Epithelial cell of esophagus (primary cell): Measurements from ENCODE around the gene SLCO2B1.
A peak's percentile ranks its signal among the peaks of the same experiment; 100 is the strongest.

Experiments used
- DNase-seq: peaks from one replicate; pipeline ENCODE4 v3.0.0; 2010; ENCODE audit warnings: low read depth
- H3K4me3 ChIP-seq: 2 replicates; pipeline ENCODE4 v1.5.1; 2011; ENCODE audit warnings: mild to moderate bottlenecking, low read length, control low read depth
- CTCF ChIP-seq: IDR thresholded peaks from 2 replicates; pipeline ENCODE4 v1.5.1; 2011; ENCODE audit warnings: low read depth, mild to moderate bottlenecking, low read length, control low read depth, inconsistent platforms; ENCODE audit not compliant: insufficient read depth; ENCODE audit errors: missing control alignments

SLCO2B1 gene

GRCh38 chr11:75149766-75150465 lies 991 bp upstream of the SLCO2B1 start:
- no peak for TF ChIP-seq CTCF
- no peak for DNase-seq
- no peak overlapping the region for H3K4me3 ChIP-seq

GRCh38 chr11:75151346-75152047 lies 590 bp downstream of the SLCO2B1 start:
- no peak overlapping the region for H3K4me3 ChIP-seq
- no peak for TF ChIP-seq CTCF
- DNase-seq, result peak; percentile 23

- H3K4me3 ChIP-seq, result no peak overlapping the region
- no peak for TF ChIP-seq CTCF
- DNase-seq, result no peak
These were observed 1.2 kb downstream of the SLCO2B1 start for GRCh38 chr11:75152090-75152489.

- DNase-seq, result no peak
- H3K4me3 ChIP-seq, result no peak overlapping the region
- no peak for TF ChIP-seq CTCF
These were observed 1.9 kb downstream of the SLCO2B1 start for GRCh38 chr11:75152651-75153427.

GRCh38 chr11:75154646-75155569 lies 4.0 kb downstream of the SLCO2B1 start:
- no peak for DNase-seq
- no peak for TF ChIP-seq CTCF

GRCh38 chr11:75155570-75156422 lies 4.9 kb downstream of the SLCO2B1 start:
- no peak for DNase-seq
- no peak for TF ChIP-seq CTCF
- H3K4me3 ChIP-seq, result no peak overlapping the region

More at GRCh38 chr11:75154646-75155569, 4.0 kb downstream of the SLCO2B1 start:
- H3K4me3 ChIP-seq, result no peak overlapping the region
